HG03108 (cell line): Measurements from ENCODE around the gene WBP1.
"Not testable (repeated sequence)": the region's sequence is repeated elsewhere in the genome, so short reads cannot be mapped to it uniquely, and the experiment has no call there.

Experiments
- ATAC-seq: cut with Tn5 transposase; IDR thresholded peaks from one replicate; pipeline ENCODE4 v1.9.1; 2021; ENCODE audit warnings: moderate library complexity; ENCODE audit not compliant: unreplicated experiment

The WBP1 gene

GRCh38 chr2:74426181-74426758 lies 32.0 kb upstream of the WBP1 start:
- ATAC-seq: no peak

- ATAC-seq: no peak
These were observed 30.7 kb upstream of the WBP1 start for GRCh38 chr2:74427551-74427950.

- no peak for ATAC-seq
These were observed 29.6 kb upstream of the WBP1 start for GRCh38 chr2:74428675-74429074.

GRCh38 chr2:74429487-74430451 lies 28.5 kb upstream of the WBP1 start:
- no peak for ATAC-seq

- no peak for ATAC-seq
These were observed 27.7 kb upstream of the WBP1 start for GRCh38 chr2:74430502-74430901.

- no peak for ATAC-seq
These were observed 22.0 kb upstream of the WBP1 start for GRCh38 chr2:74436111-74436805.

GRCh38 chr2:74436848-74437695 lies 21.2 kb upstream of the WBP1 start:
- ATAC-seq: no peak

- ATAC-seq: no peak
These were observed 20.0 kb upstream of the WBP1 start for GRCh38 chr2:74438248-74438647.

- no peak for ATAC-seq
These were observed 18.9 kb upstream of the WBP1 start for GRCh38 chr2:74439373-74439772.

- ATAC-seq: no peak
These were observed 18.3 kb upstream of the WBP1 start for GRCh38 chr2:74439803-74440377.

- ATAC-seq: peak; percentile 89
These were observed 17.7 kb upstream of the WBP1 start for GRCh38 chr2:74440378-74441169.

GRCh38 chr2:74441170-74441689 lies 17.0 kb upstream of the WBP1 start:
- ATAC-seq: no peak

GRCh38 chr2:74441690-74442482 lies 16.4 kb upstream of the WBP1 start, which contains the start of gene RTKN:
RTKN (minus strand) TSS chr2:74441937; CDS start chr2:74441816, 121 bp downstream.
- peak; percentile 32 for ATAC-seq

GRCh38 chr2:74442483-74443297 lies 15.5 kb upstream of the WBP1 start:
- not testable (repeated sequence) for ATAC-seq

GRCh38 chr2:74444498-74445318 lies 13.5 kb upstream of the WBP1 start:
- ATAC-seq: no peak

- no peak for ATAC-seq
These were observed 10.8 kb upstream of the WBP1 start for GRCh38 chr2:74447230-74447999.
